SK-N-SH treated with all-trans-retinoic acid at 6 μM for 48 hours (cell line): Measurements from ENCODE around the gene FNDC3A.
"Not testable (repeated sequence)": the region's sequence is repeated elsewhere in the genome, so short reads cannot be mapped to it uniquely, and the experiment has no call there.

Source experiments
- ATAC-seq: fragments of 200-7000 bp; cut with Tn5 transposase; 3 replicates; pipeline ENCODE4 v1.9.1; 2020; ENCODE audit warnings: mild to moderate bottlenecking, moderate library complexity
- ARNTL ChIP-seq: fragments of 450-650 bp; formaldehyde crosslinking; IDR thresholded peaks from 2 replicates; pipeline ENCODE4 v1.5.0; 2020; ENCODE audit warnings: low read depth, mild to moderate bottlenecking, moderate library complexity, borderline replicate concordance
- BACH2 ChIP-seq: fragments of 250-450 bp; sonication (Bioruptor Pico); IDR thresholded peaks from 2 replicates; pipeline ENCODE4 v1.9.0; 2021; ENCODE audit warnings: mild to moderate bottlenecking, borderline replicate concordance
- CSRNP3 ChIP-seq: fragments of 250-450 bp; sonication (Bioruptor Pico); IDR thresholded peaks from 2 replicates; pipeline ENCODE4 v1.5.1; 2021; ENCODE audit warnings: mild to moderate bottlenecking, moderate library complexity
- ESRRG ChIP-seq: fragments of 250-450 bp; sonication (Bioruptor Pico); IDR thresholded peaks from 2 replicates; pipeline ENCODE4 v1.6.1; 2021; ENCODE audit warnings: mild to moderate bottlenecking
- GLIS3 ChIP-seq: fragments of 250-450 bp; sonication (Bioruptor Pico); IDR thresholded peaks from 2 replicates; pipeline ENCODE4 v1.5.0; 2020; ENCODE audit warnings: mild to moderate bottlenecking, moderate library complexity
- OSR1 ChIP-seq: fragments of 250-450 bp; sonication (Bioruptor Pico); IDR thresholded peaks from 2 replicates; pipeline ENCODE4 v1.8.0; 2022; ENCODE audit warnings: moderate library complexity, mild to moderate bottlenecking, inconsistent platforms
- PATZ1 ChIP-seq: fragments of 250-450 bp; sonication (Bioruptor Pico); IDR thresholded peaks from 2 replicates; pipeline ENCODE4 v1.8.0; 2020; ENCODE audit warnings: mild to moderate bottlenecking, moderate library complexity, borderline replicate concordance
- PPARA ChIP-seq: fragments of 250-450 bp; sonication (Bioruptor Pico); IDR thresholded peaks from 2 replicates; pipeline ENCODE4 v1.5.0; 2020; ENCODE audit warnings: mild to moderate bottlenecking, borderline replicate concordance
- RARB ChIP-seq: fragments of 250-450 bp; sonication (Bioruptor Pico); IDR thresholded peaks from 2 replicates; pipeline ENCODE4 v1.8.0; 2021; ENCODE audit warnings: mild to moderate bottlenecking, moderate library complexity
- SNAI2 ChIP-seq: fragments of 250-450 bp; sonication (Bioruptor Pico); IDR thresholded peaks from 2 replicates; pipeline ENCODE4 v1.5.0; 2020; ENCODE audit warnings: mild to moderate bottlenecking, moderate library complexity
- TCF4 ChIP-seq: fragments of 250-450 bp; sonication (Bioruptor Pico); IDR thresholded peaks from 2 replicates; pipeline ENCODE4 v1.8.0; 2021; ENCODE audit warnings: mild to moderate bottlenecking, moderate library complexity, borderline replicate concordance
- TOX ChIP-seq: fragments of 250-450 bp; sonication (Bioruptor Pico); IDR thresholded peaks from 2 replicates; pipeline ENCODE4 v1.8.0; 2021; ENCODE audit warnings: mild to moderate bottlenecking, moderate library complexity, borderline replicate concordance
- ZC3H10 ChIP-seq: fragments of 250-450 bp; sonication (Bioruptor Pico); IDR thresholded peaks from 2 replicates; pipeline ENCODE4 v1.5.1; 2021; ENCODE audit warnings: mild to moderate bottlenecking, moderate library complexity
- ZFP3 ChIP-seq: fragments of 250-450 bp; sonication (Bioruptor Pico); IDR thresholded peaks from 2 replicates; pipeline ENCODE4 v1.5.0; 2020; ENCODE audit warnings: mild to moderate bottlenecking, moderate library complexity
- ZFP30 ChIP-seq: fragments of 450-650 bp; formaldehyde crosslinking; IDR thresholded peaks from 2 replicates; pipeline ENCODE4 v1.5.0; 2022; ENCODE audit warnings: mild to moderate bottlenecking, moderate library complexity
- ZNF565 ChIP-seq: fragments of 450-650 bp; formaldehyde crosslinking; conservative IDR thresholded peaks from 2 replicates; pipeline ENCODE4 v1.5.0; 2020; ENCODE audit warnings: low read depth, mild to moderate bottlenecking, moderate library complexity
- ZNF8 ChIP-seq: fragments of 450-650 bp; formaldehyde crosslinking; IDR thresholded peaks from 2 replicates; pipeline ENCODE4 v1.5.0; 2020; ENCODE audit warnings: mild to moderate bottlenecking, moderate library complexity
- TF ChIP-seq, protein P1 (sequence below): fragments of 250-450 bp; sonication (Bioruptor Pico); IDR thresholded peaks from 2 replicates; pipeline ENCODE4 v1.8.0; 2021; ENCODE audit warnings: low read depth, mild to moderate bottlenecking, moderate library complexity, borderline replicate concordance

Gene FNDC3A

GRCh38 chr13:49134305-49134704, 158.6 kb downstream of the FNDC3A start:
- TF ChIP-seq TCF4 (CRISPR knock-in tag) (no peak), BACH2 (CRISPR knock-in tag) (no peak), ARNTL (no peak), ZNF8 (CRISPR knock-in tag) (no peak), ZC3H10 (CRISPR knock-in tag) (no peak), CSRNP3 (CRISPR knock-in tag) (no peak), ZNF565 (CRISPR knock-in tag) (no peak), GLIS3 (CRISPR knock-in tag) (no peak)
- TF ChIP-seq, protein P1, sequence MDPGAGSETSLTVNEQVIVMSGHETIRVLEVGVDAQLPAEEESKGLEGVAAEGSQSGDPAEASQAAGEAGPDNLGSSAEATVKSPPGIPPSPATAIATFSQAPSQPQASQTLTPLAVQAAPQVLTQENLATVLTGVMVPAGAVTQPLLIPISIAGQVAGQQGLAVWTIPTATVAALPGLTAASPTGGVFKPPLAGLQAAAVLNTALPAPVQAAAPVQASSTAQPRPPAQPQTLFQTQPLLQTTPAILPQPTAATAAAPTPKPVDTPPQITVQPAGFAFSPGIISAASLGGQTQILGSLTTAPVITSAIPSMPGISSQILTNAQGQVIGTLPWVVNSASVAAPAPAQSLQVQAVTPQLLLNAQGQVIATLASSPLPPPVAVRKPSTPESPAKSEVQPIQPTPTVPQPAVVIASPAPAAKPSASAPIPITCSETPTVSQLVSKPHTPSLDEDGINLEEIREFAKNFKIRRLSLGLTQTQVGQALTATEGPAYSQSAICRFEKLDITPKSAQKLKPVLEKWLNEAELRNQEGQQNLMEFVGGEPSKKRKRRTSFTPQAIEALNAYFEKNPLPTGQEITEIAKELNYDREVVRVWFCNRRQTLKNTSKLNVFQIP (CRISPR knock-in tag), result no peak
- ATAC-seq, result no peak

- not testable (repeated sequence) for ATAC-seq
Measured at GRCh38 chr13:49137138-49137643, 161.5 kb downstream of the FNDC3A start.

- no peak for ATAC-seq
- TF ChIP-seq TOX (CRISPR knock-in tag), result no peak
- TF ChIP-seq ZFP3 (CRISPR knock-in tag), result no peak
- no peak for TF ChIP-seq CSRNP3 (CRISPR knock-in tag)
- TF ChIP-seq, protein P1 (CRISPR knock-in tag), result no peak
- TF ChIP-seq ZNF565 (CRISPR knock-in tag), result no peak
- no peak for TF ChIP-seq ZC3H10 (CRISPR knock-in tag)
- TF ChIP-seq ARNTL, result no peak
- no peak for TF ChIP-seq RARB (CRISPR knock-in tag)
- TF ChIP-seq BACH2 (CRISPR knock-in tag), result no peak
- no peak for TF ChIP-seq ZFP30 (CRISPR knock-in tag)
- no peak for TF ChIP-seq ESRRG (CRISPR knock-in tag)
- TF ChIP-seq OSR1 (CRISPR knock-in tag), result no peak
- no peak for TF ChIP-seq PPARA
- no peak for TF ChIP-seq ZNF8 (CRISPR knock-in tag)
- TF ChIP-seq SNAI2 (CRISPR knock-in tag), result no peak
Measured at GRCh38 chr13:49140910-49141611, 165.3 kb downstream of the FNDC3A start.

GRCh38 chr13:49146950-49147355, 171.2 kb downstream of the FNDC3A start:
- ATAC-seq, result no peak; the same call in 2 of the 3 replicates
- no peak for TF ChIP-seq ZC3H10 (CRISPR knock-in tag)
- TF ChIP-seq ZNF565 (CRISPR knock-in tag), result no peak
- no peak for TF ChIP-seq BACH2 (CRISPR knock-in tag)
- no peak for TF ChIP-seq RARB (CRISPR knock-in tag)
- TF ChIP-seq, protein P1 (CRISPR knock-in tag), result no peak
- TF ChIP-seq TCF4 (CRISPR knock-in tag), result no peak
- no peak for TF ChIP-seq OSR1 (CRISPR knock-in tag)
- TF ChIP-seq TOX (CRISPR knock-in tag), result no peak
- no peak for TF ChIP-seq PATZ1 (CRISPR knock-in tag)
- no peak for TF ChIP-seq ESRRG (CRISPR knock-in tag)
- TF ChIP-seq, all 23 proteins: peak for 0
